ENCODE measurements around the gene FOXK1.
"Not testable (repeated sequence)": the region's sequence is repeated elsewhere in the genome, so short reads cannot be mapped to it uniquely, and the experiment has no call there.

FOXK1 gene

DNA sequence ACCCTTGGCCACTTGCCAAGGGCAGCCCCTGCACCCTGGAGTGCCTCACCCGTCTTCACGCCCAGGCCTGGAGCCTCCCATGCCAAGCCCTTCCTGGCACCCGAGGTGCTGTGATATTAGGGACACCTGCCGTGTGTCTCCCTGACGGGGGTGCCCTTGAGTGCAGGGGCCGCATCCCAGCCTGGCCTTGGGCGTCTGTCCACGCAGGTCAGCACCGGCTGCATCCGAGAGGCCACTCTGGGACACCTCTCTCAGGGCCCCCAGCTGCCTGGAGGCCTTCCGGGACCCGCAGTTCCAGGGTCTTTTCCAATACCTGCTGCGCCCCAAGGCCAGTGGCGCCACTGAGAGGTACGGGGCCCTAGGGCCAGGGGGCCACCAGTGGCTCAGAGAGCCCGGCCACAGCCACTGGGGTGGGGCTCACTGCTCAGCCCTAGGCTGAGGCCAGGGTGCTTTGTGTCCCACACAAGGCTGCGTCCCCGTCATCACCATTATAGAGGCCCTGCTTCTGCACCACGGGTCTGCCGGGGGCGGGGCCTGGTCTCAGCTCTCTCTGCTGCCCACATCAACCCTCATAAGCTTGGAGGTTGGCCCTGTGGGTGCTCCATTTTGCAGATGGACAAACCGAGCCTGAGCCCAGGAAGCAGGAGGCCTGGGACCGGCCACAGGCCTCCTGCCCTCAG is 106.0 kb downstream of the FOXK1 start:
- no peak for DNase-seq

DNA sequence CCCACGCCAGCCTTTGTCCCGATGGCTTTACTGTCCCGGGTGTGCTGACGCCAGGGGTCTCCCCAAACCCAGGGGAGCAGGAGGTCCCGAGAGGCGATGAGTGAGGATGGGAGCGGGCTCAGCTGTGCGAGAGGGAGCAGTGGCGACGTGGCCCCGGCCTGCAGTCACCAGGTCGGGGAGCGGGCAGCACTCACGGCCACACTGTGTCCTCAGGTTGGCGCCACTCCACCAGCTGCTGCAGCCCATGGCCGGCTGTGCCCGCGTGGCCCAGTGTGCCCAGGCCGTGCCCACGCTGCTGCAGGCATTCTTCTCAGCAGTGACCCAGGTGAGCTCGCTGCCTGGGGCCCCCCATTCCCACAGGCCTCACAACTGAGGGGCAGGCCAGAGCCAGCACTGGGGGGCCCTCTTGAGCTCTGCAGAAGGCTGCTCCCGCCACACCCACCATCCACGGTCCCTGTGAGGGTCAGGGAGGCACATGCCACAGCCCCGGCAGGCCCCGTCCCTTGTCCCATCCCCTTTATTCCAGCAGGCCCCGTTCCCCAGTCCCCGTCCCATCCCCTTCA is 106.6 kb downstream of the FOXK1 start:
- no peak for DNase-seq

DNA sequence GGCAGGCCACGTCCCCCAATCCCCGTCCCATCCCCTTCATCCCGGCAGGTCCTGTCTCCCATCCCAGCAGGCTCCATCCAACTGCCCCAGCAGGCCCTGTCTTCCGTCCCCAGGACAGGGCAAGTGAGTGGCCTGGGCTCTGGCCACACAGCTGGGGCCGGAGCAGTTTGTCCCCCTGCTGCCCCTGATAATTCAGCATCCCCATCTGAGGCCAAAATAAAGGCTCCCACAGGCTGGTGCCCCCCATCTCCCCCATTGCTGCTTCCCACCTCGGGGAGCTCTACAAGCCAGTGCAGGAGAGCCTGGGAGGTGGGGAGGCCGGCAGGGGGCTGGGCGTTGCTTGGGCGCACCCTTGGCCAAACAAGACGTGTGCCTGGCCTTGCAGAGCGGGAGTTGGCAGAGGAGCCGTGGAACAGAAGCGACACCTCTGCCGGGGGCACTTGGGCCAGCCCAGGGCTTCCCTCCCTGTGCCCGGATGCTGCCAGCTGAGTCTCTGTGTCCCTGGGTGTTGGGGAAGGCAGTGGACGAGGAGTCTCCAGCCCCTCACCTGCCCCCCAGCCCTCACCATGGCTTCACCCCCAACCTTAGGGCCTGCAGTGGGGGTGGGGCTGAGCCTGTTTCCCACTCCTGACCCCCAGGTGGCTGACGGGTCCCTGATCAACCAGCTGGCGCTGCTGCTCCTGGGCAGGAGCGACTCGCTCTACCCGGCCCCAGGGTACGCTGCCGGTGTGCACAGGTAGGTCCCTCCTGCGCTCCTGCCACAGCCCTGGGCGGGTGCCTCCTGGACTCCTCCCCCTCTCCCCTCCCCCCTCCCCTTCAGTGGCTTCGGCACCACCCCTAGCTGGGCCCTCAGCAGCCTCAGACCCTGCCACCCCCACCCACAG is 107.3 kb downstream of the FOXK1 start:
- no peak for DNase-seq

DNA sequence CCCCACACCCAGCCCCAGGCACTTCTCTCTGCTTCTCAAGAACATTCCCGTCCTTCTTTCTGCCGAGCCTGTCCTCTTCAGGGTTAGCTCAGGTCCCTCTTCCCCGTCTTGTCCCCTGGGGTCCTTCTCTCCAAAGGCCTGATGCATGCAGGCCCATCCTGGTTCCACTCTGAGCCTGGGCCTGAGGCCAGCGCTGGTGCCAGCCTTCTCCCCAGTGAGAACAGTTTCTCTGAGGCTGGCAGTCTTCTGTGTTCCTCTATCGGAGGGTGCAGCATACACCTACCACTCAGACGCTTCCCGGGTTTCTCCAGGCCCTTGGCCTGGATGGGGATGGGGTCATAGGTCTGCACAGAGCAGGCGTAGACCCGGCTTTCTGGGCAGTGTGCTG is 108.0 kb downstream of the FOXK1 start:
- no peak for DNase-seq

DNA sequence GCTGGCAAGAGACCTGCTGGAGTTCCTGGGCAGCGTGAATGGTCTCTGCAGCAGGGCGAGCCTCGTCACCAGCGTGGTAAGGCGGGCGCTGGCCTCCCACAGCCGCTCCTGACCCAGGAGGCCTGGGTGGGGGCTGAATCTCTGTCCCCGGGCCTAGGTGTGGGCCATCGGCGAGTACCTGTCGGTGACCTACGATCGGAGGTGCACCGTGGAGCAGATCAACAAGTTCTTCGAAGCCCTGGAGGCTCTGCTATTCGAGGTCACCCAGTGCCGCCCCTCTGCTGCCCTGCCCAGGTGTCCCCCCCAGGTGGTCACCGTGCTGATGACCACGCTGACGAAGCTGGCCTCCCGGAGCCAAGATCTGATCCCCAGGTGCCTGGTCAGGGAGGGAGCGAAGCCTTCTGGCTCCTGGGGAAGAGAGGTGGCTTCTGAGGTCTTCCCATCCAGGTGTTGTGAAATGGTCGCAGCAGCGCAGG is 108.5 kb downstream of the FOXK1 start:
- DNase-seq = no peak

DNA sequence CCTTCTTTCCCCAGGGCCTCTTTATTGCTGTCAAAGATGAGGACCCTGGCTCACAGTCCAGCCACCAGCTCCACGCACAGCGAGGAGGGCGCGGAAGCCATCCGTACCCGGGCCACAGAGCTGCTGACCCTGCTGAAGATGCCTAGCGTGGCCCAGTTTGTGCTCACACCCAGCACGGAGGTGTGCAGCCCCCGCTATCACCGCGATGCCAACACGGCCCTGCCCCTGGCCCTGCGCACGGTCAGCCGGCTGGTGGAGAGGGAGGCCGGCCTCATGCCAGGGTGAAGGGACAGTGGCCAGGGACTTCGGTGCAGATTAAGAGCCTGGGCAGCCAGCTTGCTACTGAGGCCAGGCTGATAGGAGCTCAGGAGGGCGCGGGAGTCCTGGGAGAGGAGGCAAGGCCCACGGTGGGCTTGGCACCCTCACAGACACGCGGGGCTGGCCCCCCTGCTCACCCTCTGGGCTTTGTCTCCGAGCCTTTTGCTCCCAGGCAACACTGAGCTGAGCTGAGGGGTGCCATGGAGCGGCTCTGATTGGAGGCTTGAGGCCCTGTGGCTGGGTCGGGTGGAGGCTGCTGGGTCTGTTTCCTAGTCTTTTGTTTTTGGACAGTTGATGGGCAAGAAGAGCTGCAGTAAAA is 109.1 kb downstream of the FOXK1 start:
- DNase-seq = no peak

DNA sequence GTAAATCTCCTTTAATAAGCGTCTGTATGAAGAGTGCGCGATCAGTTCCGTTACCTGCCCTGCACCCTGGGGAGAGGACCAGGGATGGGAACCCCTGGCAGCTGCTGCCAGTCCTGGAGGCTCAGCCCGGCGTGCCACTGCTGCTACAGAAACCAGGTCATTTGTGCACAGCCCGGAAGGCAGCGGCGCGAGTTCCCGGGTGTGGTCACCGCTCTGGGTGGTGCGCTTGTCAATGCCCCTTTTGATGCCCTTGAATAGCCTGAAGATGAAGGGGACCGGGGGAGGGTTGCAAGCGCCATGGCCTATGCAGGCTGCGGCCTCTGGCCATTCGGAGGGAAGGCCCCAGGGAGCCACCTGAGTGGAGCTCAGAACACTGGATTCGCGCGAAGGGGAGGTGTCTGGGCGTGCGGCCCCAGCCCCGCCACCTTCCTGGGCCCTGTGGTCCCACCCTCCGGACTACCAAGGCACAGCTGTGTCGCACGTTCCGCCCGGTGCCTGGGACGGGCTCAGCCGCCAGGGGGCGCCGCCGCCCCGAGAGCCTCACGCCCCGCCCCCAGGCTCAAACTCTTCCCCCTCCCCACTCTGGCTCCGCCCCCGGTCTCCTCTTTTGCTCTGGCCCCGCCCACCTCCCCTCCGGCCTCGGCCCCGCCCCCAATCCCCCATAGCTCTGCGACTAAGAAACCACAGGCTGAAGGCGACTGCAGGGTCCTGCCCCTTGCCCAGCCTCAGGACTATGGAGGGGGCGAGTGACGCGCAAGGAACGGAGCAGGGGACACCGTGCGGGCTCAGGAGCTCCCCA is 109.8 kb downstream of the FOXK1 start:
- peak; percentile 83 for DNase-seq

DNA sequence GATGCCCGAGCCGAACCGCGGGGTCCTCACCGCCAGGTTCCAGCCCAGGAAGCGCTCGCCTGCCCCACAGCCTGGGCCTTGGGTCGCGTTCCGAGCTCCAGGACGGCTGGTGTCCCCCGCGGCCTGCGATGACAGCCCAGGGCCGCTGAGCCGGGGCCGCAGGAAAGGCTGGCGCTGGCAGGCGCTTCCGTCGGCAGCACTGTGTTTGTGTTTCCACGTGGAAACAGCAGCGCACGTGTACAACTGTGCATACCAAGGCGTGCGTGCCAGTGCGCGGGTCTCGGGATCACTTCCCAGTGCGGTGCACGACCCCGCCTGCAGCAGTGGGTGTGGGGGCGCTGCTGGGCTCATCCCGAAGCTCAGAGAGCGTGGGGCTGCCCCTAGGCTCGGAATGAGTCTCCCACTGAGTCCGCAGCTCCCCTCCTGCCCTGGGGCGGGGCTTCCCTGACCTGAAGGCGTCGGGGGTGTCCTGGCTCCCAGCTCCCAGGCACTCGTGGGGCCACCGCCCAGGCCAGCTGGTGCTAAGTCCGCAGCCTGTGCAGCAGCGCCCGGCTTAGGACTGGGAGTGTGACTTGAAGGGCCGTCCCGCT is 110.5 kb downstream of the FOXK1 start:
- DNase-seq = no peak

DNA sequence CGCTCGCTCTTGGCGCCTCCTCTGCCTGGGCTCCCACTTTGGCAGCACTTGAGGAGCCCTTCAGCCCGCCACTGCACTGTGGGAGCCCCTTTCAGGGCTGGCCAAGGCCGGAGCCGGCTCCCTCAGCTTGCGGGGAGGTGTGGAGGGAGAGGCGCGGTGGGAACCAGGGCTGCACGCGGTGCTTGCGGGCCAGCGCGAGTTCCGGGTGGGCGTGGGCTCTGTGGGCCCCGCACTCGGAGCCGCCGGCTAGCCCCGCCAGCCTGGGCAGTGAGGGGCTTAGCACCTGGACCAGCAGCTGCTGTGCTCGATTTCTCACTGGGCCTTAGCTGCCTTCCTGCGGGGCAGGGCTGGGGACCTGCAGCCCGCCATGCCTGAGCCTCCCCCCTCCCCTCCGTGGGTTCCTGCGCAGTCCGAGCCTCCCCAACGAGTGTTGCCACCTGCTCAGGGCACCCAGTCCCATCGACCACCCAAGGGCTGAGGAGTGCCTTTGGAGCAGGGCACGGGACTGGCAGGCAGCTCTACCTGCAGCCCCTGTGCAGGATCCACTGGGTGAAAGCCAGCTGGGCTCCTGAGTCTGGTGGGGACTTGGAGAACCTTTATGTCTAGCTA is 111.4 kb downstream of the FOXK1 start:
- DNase-seq = not testable (repeated sequence)

DNA sequence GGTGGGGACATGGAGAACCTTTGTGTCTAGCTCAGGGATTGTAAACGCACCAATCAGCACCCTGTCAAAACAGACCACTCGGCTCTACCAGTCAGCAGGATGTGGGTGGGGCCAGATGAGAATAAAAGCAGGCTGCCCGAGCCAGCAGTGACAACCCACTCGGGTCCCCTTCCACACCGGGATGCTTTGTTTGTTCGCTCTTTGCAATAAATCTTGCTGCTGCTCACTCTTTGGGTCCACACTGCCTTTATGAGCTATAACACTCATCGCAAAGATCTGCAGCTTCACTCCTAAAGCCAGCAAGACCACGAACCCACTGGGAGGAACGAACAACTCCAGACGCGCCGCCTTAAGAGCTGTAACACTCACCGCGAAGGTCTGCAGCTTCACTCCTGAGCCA is 112.1 kb downstream of the FOXK1 start:
- DNase-seq = not testable (repeated sequence)

DNA sequence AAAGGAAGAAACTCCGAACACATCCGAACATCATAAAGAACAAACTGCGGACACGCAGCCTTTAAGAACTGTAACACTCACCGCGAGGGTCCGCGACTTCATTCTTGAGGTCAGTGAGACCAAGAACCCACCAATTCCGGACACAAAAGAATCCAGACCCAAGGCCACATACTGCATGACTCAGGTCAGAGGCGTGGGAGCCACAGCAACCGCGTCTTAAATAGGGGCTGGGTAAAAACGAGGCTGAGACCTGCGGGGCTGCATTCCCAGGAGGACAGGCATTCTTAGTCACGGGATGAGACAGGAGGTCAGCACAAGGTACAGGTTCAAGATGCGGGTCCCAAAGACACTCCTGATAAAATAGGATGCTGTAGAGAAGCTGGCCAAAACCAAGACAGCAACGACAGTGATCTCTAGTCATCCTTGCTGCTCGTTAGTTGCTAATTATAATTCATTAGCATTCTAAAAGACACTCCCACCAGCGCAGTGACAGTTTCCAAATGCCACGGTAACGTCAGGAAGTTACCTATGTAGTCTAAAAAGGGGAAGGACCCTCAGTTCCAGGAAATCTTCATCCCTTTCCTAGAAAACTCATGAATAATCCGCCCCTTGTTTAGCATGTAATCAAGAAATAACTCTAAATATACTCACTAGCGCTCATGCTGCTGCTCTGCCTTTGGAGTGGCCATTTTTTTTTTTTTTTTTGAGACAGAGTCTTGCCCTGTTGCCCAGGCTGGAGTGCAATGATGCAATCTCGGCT is 112.7 kb downstream of the FOXK1 start:
- no peak for DNase-seq

DNA sequence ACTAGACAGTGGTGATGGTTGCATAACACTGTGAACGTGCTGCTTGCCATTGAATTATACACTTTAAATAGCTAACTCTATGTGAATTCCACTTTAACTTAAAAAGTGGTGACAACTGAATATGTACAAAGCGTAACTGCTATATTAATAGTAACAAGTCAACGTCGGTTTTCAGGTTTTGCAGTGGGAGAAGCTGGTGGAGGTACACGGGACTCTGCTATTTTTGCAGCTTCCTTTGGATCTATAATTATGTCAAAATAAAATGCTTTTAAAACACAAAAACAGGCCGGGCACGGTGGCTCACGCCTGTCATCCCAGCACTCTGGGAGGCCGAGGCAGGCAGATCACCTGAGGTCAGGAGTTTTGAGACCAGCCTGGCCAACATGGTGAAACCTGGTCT is 114.4 kb downstream of the FOXK1 start:
- DNase-seq = no peak

DNA sequence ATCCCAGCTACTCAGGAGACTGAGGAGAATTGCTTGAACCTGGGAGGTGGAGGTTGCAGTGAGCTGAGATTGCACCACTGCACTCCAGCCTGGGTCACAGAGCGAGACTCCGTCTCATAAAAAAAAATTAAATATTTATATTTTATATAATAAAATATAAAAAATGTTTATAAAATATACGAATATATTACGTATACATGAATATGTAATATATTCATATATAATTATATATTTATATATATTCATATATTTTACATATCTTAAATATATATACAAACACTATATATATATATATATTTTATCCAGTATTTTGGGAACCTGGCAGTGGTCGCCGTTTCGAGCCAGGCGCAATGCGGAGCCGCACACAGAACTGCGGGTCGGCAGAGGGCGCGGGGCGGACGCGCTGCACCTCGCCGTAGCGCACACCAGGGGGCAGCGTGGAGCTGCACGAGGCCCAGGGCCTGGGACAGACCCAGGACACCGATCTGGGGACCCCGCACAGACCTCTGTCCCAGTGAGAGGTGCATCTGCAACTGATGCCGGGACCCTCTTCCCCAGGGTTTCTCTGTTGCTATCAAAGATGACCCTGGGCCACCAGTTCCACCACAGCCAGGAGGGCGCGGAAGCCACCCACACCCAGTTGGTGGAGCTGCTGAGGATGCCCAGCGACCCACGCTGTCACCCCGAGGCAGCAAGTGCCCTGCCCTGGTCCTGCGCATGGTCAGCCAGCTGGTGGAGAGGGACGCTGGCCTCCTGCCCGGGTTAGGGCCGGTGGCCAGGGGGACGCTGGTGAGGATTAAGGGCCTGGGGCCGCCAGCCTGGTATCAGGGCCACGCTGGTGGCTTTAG is 116.0 kb downstream of the FOXK1 start:
- peak; percentile 67 for DNase-seq

DNA sequence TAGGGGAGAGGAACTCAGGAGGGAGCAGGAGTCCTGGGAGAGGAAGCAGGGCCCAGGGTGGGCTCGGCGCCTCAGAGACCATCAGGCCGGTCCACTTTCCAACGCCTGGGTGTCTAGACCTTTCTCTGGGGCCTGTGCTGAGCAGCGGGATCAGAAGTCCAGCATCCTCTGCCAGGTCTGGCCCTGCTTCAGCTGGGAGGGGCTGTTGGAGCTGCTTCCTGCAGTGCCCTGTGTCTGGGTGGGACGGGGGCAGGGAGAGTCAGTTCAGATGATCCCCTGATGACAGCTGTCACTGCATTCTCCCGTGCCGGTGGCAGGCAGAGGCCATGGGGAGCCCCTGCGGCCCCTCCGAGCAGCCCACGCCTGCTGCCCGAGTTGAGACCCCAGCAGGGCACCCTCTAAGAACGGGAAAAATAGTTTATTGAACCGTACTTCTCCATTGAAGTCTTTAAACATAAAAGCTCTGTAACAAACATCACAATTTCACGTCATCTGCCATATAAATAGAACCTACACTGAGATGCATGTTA is 116.7 kb downstream of the FOXK1 start:
- DNase-seq = no peak

DNA sequence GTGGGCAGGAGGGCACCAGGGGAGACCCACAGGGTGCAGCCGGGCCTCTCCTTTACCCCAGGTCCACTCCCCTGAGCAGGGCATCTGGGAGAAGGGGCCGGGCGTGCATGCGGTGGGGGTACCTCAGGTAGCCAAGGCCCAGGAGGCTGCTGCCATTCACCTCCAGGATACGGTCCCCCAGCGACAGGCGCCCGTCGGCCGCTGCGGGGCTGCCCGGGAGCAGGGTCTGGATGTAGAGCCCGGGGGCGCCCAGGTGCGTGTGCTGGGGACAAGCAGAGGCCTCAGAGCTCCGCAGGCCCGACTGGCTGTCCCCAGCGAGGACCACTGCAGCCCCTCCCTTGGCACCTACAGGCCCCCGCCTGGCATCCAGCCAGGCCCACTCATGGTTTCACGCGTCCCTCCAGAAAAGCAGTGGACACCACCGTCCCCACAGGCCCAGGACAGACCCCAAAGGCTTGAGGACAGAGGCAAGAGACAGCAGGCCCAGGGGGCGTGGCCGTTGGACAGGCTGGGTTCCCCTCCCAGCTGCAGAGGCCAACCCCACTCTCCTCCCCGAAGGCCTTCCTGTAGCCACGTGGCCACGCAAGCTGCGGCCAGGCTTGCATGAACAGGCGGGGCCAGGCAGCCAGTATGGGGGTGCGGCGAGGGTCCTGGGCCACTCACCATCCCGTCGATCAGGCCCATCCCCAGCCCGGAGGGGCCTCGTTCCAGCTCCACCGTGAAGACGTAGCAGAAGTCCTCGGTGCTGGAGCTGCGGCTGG is 117.6 kb downstream of the FOXK1 start:
- no peak for DNase-seq

DNA sequence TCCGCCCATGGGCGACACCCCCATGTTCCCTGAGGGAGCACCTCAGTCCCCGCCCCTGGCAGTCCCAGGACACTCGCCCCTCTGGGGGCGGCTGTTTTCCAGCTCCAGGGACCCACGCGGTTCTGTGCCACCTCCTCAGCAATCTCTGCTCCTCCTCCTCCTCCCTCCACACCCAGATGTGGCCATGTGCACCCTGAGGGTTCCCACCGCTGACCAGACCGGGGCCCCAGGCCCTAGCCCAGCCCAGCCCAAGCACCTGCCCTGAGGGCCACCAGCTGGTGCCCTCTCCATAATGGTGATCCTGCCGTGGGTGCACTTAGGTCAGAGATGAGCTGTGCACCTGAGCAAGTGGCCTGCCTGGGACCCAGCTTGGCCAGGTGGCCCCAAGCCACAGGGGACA is 118.4 kb downstream of the FOXK1 start:
- no peak for DNase-seq

DNA sequence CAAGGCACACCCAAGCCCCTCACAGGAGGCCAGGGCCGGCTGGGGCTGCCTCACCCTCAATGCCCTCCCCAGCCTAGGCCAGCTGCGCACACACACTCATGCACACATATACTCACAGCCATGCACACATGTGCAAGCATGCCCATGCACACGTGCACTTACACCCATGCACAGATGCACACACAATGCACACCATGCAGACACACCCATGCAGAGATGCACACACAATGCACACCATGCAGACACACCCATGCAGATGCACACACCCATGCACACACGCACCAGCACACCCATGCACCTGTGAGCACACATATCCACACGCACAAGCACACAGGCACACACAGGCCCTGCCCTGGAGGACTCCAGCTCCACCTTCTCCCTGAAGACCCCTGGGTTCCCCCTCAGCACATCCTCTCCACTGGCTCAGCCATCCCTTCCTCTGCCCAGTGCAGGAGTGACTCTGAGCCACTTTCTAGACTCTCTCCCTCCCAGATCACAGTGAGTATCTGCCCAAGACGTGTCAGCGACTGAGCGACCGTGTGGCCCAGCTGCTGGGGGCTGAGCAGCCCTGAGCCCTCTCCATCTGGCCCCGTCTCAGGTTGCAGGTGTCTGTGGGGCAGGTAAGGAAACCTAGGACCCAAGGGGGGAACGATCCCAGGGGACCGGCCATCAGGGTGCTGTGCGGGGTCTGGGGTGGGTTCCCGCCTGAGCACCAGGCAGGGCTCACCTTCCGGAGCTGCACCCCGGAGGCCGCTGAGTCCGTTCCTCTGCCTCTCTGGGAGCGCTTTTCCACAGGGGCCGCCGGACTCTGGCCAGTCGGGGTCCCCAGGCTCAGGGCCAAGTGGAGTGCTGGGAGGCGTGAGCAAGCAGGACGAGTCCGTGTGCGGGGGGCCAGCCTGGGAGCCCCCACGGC is 119.1 kb downstream of the FOXK1 start:
- no peak for DNase-seq

DNA sequence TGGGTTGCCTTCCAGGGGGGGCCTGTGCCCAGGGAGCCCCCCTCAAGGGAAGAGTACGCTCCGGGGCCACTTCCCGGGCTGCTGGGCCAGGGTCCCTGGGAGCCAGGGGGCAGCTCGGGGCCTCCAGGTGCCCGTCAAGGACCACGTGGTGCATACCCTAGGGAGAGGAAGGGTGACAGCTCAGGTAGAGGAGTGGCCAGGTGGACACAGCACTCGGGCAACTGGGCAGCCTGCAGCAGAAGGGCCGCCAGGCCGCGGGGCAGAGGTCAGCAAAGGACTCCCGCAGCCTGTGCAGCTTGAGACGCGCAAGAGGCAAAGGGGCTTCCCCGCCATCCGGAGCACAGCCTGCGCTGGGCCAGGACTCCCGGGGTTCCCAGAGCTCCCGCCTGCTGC is 119.7 kb downstream of the FOXK1 start:
- no peak for DNase-seq

All from activated CD4-positive, alpha-beta T cell treated with anti-CD3 and anti-CD28 coated beads, Interleukin-10, Interleukin-2, amounts not matched to agents 100 ng/mL and 50 ng/mL, durations not matched to agents 16 hours and 8 hours (primary cell).